A549 (cell line): ENCODE measurements around the gene PGM2. TPM values are rescaled to one million over a fixed set of nuclear protein-coding genes. Genes with fewer than 3 reads are reported as not detected.
A peak's percentile ranks its signal among the peaks of the same experiment; 100 is the strongest.

Source experiments
- ATAC-seq, 2 experiments: fragments of 200-7000 bp in 1 of 2; fragments of >200 bp in 1 of 2; cut with Nextera tagmentation in 1 of 2; cut with Tn5 transposase in 1 of 2; 3 replicates each; pipeline versions ENCODE4 v1.8.0 to v1.9.1; 2018 to 2020; ENCODE audit warnings: mild to moderate bottlenecking in 1 of 2, moderate library complexity in 1 of 2
- CTCF ChIA-PET: fragments of 300-600 bp; sonication (Branson Sonifier 250); formaldehyde crosslinking; extraction: SDS; loops from one replicate; lab custom pipeline; 2021; ENCODE audit warnings: antibody characterized with exemption, inconsistent platforms; lab: Yijun Ruan, JAX
- POLR2A ChIA-PET: fragments of 350-600 bp; formaldehyde crosslinking; extraction: SDS; loops from one replicate; lab custom pipeline; 2021; ENCODE audit warnings: antibody characterized with exemption, inconsistent platforms; lab: Yijun Ruan, JAX
- DNase-seq, 2 experiments: peaks; one replicate each; pipeline versions ENCODE4 v3.0.0 to v3.0.0-alpha.2; 2011 to 2016; ENCODE audit warnings: low read depth in 1 of 2, low spot score in 1 of 2
- FAIRE-seq: peaks from 2 replicates; lab custom pipeline; 2011; peaks lifted over from hg19 to GRCh38; lab: Jason Lieb, UNC
- H3K27ac ChIP-seq, 2 experiments: fragments of >200 bp; sonication (Bioruptor Twin); formaldehyde crosslinking; 3 replicates each; pipeline ENCODE4 v1.5.1; 2016 to 2017
- H3K4me1 ChIP-seq: fragments of >200 bp; sonication (Bioruptor Twin); formaldehyde crosslinking; 3 replicates; pipeline ENCODE4 v1.6.1; 2016
- H3K4me2 ChIP-seq: fragments of >200 bp; sonication (Bioruptor Twin); formaldehyde crosslinking; 3 replicates; pipeline ENCODE4 v1.6.1; 2016
- H3K4me3 ChIP-seq: fragments of >200 bp; sonication (Bioruptor Twin); formaldehyde crosslinking; 3 replicates; pipeline ENCODE4 v1.5.1; 2016
- H3K9me3 ChIP-seq: fragments of >200 bp; sonication (Bioruptor Twin); formaldehyde crosslinking; 3 replicates; pipeline ENCODE4 v1.6.1; 2016
- BCL3 ChIP-seq: fragments of >200 bp; sonication (Bioruptor Twin); formaldehyde crosslinking; IDR thresholded peaks from 3 replicates; pipeline ENCODE4 v1.6.1; 2016
- CEBPB ChIP-seq, 2 experiments: fragments of >200 bp in 1 of 2; sonication (Bioruptor Twin) in 1 of 2; formaldehyde crosslinking in 1 of 2; IDR thresholded peaks; 2 replicates each; pipeline ENCODE4 v1.6.1; 2012 to 2016
- CTCF ChIP-seq: fragments of >200 bp; sonication (Bioruptor Twin); formaldehyde crosslinking; IDR thresholded peaks from 3 replicates; pipeline ENCODE4 v1.5.1; 2016
- EHF ChIP-seq: fragments of 250-450 bp; sonication (Bioruptor Pico); IDR thresholded peaks from 2 replicates; pipeline ENCODE4 v1.5.0; 2020; ENCODE audit warnings: mild to moderate bottlenecking
- EHMT2 ChIP-seq: fragments of 200-600 bp; sonication (generic); IDR thresholded peaks from 2 replicates; pipeline ENCODE4 v1.6.1; 2016; ENCODE audit warnings: antibody characterized with exemption, low read depth, mild to moderate bottlenecking, moderate library complexity
- FOSB ChIP-seq: fragments of 250-450 bp; sonication (Bioruptor Pico); IDR thresholded peaks from 2 replicates; pipeline ENCODE4 v1.5.0; 2020; ENCODE audit warnings: mild to moderate bottlenecking, moderate library complexity
- GATA3 ChIP-seq: IDR thresholded peaks from 2 replicates; pipeline ENCODE4 v1.6.1; 2012; ENCODE audit warnings: borderline replicate concordance
- HDAC2 ChIP-seq: fragments of 200-600 bp; sonication (generic); IDR thresholded peaks from 2 replicates; pipeline ENCODE4 v1.6.1; 2016
- HOXA7 ChIP-seq: fragments of 250-450 bp; sonication (Bioruptor Pico); IDR thresholded peaks from 2 replicates; pipeline ENCODE4 v1.5.0; 2020; ENCODE audit warnings: mild to moderate bottlenecking, moderate library complexity
- KDM5A ChIP-seq: fragments of 200-600 bp; sonication (generic); IDR thresholded peaks from 2 replicates; pipeline ENCODE4 v1.6.1; 2016; ENCODE audit warnings: antibody characterized with exemption, mild to moderate bottlenecking
- MAX ChIP-seq: IDR thresholded peaks from 2 replicates; pipeline ENCODE4 v1.6.1; 2012
- MAZ ChIP-seq: fragments of 150-350 bp; IDR thresholded peaks from 2 replicates; pipeline ENCODE4 v1.6.1; 2014; ENCODE audit warnings: antibody characterized with exemption, low read depth, low read length, borderline replicate concordance
- NFE2L2 ChIP-seq: fragments of 150-350 bp; conservative IDR thresholded peaks from 2 replicates; pipeline ENCODE4 v1.6.1; 2014; ENCODE audit warnings: low read length
- PBX3 ChIP-seq: IDR thresholded peaks from 2 replicates; pipeline ENCODE4 v1.6.1; 2012
- PHF8 ChIP-seq: fragments of 200-600 bp; sonication (generic); IDR thresholded peaks from 2 replicates; pipeline ENCODE4 v1.6.1; 2016; ENCODE audit warnings: low read depth, mild to moderate bottlenecking, antibody characterized with exemption, moderate library complexity, borderline replicate concordance
- POLR2AphosphoS2 ChIP-seq: conservative IDR thresholded peaks from 2 replicates; pipeline ENCODE4 v1.6.1; 2012; ENCODE audit warnings: low read length, improper control_type of control experiment, inconsistent platforms
- RAD21 ChIP-seq, 2 experiments: fragments of >200 bp in 1 of 2; sonication (Bioruptor Twin) in 1 of 2; formaldehyde crosslinking in 1 of 2; IDR thresholded peaks in 1 of 2; conservative IDR thresholded peaks in 1 of 2; 2 replicates in 1 of 2; 3 replicates in 1 of 2; pipeline ENCODE4 v1.6.1; 2012 to 2018; ENCODE audit warnings: inconsistent platforms in 1 of 2
- RNF2 ChIP-seq: fragments of 200-600 bp; sonication (generic); IDR thresholded peaks from 2 replicates; pipeline ENCODE4 v1.6.1; 2016; ENCODE audit warnings: low read depth, mild to moderate bottlenecking, antibody characterized with exemption, moderate library complexity, borderline replicate concordance
- SMC3 ChIP-seq: fragments of >200 bp; sonication (Bioruptor Twin); formaldehyde crosslinking; IDR thresholded peaks from 3 replicates; pipeline ENCODE4 v1.6.1; 2018; ENCODE audit warnings: inconsistent platforms
- SREBF2 ChIP-seq: fragments of 450-650 bp; IDR thresholded peaks from 2 replicates; pipeline ENCODE4 v1.6.1; 2014; ENCODE audit warnings: mild to moderate bottlenecking, moderate library complexity
- TFCP2L1 ChIP-seq: fragments of 250-450 bp; sonication (Bioruptor Pico); IDR thresholded peaks from 2 replicates; pipeline ENCODE4 v1.5.0; 2021; ENCODE audit warnings: mild to moderate bottlenecking
- TP53 ChIP-seq: fragments of 250-450 bp; sonication (Bioruptor Pico); IDR thresholded peaks from 2 replicates; pipeline ENCODE4 v1.5.0; 2021; ENCODE audit warnings: mild to moderate bottlenecking, moderate library complexity
- ZC3H11A ChIP-seq: fragments of 450-650 bp; IDR thresholded peaks from 2 replicates; pipeline ENCODE4 v1.6.1; 2014; ENCODE audit warnings: antibody characterized with exemption, mild to moderate bottlenecking
- ZFP36 ChIP-seq: fragments of 450-650 bp; IDR thresholded peaks from 2 replicates; pipeline ENCODE4 v1.6.1; 2014; ENCODE audit warnings: borderline replicate concordance; ENCODE audit not compliant: partially characterized antibody
- ZNF302 ChIP-seq: fragments of 250-450 bp; sonication (Bioruptor Pico); IDR thresholded peaks from 2 replicates; pipeline ENCODE4 v1.9.0; 2021; ENCODE audit warnings: inconsistent platforms, mild to moderate bottlenecking, moderate library complexity
- WGBS: methylation state at CpG from one replicate; pipeline ENCODE4 v1.1.6; 2017; ENCODE audit errors: missing lambda C conversion rate; 5-methylcytosine and 5-hydroxymethylcytosine counted together
- polyA plus RNA-seq, 4 experiments: library from polyadenylated mRNA; depleted of rRNA in 3 of 4; stranded (reverse); fragments of >200 nt; fragmentation: RNase III in 1 of 4; extraction: RNeasy Plus Mini Kit Qiagen cat#74134 plus additional on column Dnase treatment in 1 of 4; gene quantifications; 2 replicates in 3 of 4; 3 replicates in 1 of 4; pipeline ENCODE4 v1.2.3, GENCODE V29; 2011 to 2017

Gene PGM2
- polyA plus RNA-seq, 2 of the 4 experiments (the other 2 are of a cell fraction), result 11.4 to 17.0 TPM

GRCh38 chr4:37885496-37885895, 59.0 kb downstream of the PGM2 start:
- Histone ChIP-seq H3K27ac (no peak overlapping the region), H3K9me3 (no peaks in the 10 kb centered on the region)
- POLR2A ChIA-PET, result no interaction called here
- WGBS, result 49% methylated on average over 8 of the region's 8 CpGs
- TF ChIP-seq TP53 (CRISPR knock-in tag), result no peak
- no peak for TF ChIP-seq ZFP36
- no peak for TF ChIP-seq PHF8
- TF ChIP-seq RAD21 (conservative IDR thresholded peaks at IDR 0.05 in 1 of 2, IDR thresholded peaks at IDR 0.05 in 1 of 2), result no peak
- TF ChIP-seq BCL3, result no peak
- no peak for TF ChIP-seq SMC3
- no peak for TF ChIP-seq FOSB (CRISPR knock-in tag)
- TF ChIP-seq MAX, result no peak
- TF ChIP-seq KDM5A, result no peak
- TF ChIP-seq PBX3, result no peak
- no peak for TF ChIP-seq CEBPB (IDR thresholded peaks at IDR 0.05)
- no peak for TF ChIP-seq EHF (CRISPR knock-in tag)
- TF ChIP-seq POLR2AphosphoS2, result no peak
- TF ChIP-seq HDAC2, result no peak
- TF ChIP-seq ZC3H11A, result no peak
- no peak for TF ChIP-seq MAZ
- TF ChIP-seq GATA3, result no peak
- TF ChIP-seq HOXA7, result no peak
- TF ChIP-seq, all 56 proteins: peak for 0
- Histone ChIP-seq H3K4me1 (peaks cover 8% of the 10 kb centered on the region; the same call in 1 of the 3 replicates), H3K4me3 (no peak overlapping the region), H3K4me2 (no peak overlapping the region)
- no peak for ATAC-seq
- FAIRE-seq, result no peak
- CTCF ChIA-PET, result no interaction called here
- no peak for DNase-seq

- peak in 1 of 2 experiments; percentile 21; a peak in 1 of 5 replicates for TF ChIP-seq RAD21 (conservative IDR thresholded peaks at IDR 0.05 in 1 of 2, IDR thresholded peaks at IDR 0.05 in 1 of 2)
- no peak for TF ChIP-seq NFE2L2
- H3K9me3 ChIP-seq, result no peaks in the 10 kb centered on the region
- peak overlapping the region; percentile 72 for H3K4me3 ChIP-seq
- peak overlapping the region; percentile 97 for H3K4me2 ChIP-seq
- peak overlapping the region; percentile 56 to 64; a peak in 3 of 6 replicates for H3K27ac ChIP-seq
- 56% methylated on average over 32 of the region's 63 CpGs for WGBS
- CTCF ChIA-PET, result interaction anchor here (0.9 to 1.1 kb wide), 2 partner anchors 9 to 37 kb away, joined by 3 to 4 read pairs; no protein-coding TSS in a partner anchor
- FAIRE-seq (no peak), ATAC-seq (peak; percentile 69 to 76), DNase-seq (peak in 1 of 2 experiments; percentile 5)
- 0 out of 3 replicates have a peak, but pooled peaks cover 2% of the 10 kb centered on the region for H3K4me1 ChIP-seq
- POLR2A ChIA-PET, result no interaction called here
These were observed 63.6 kb downstream of the PGM2 start for GRCh38 chr4:37889849-37890800.

DNA sequence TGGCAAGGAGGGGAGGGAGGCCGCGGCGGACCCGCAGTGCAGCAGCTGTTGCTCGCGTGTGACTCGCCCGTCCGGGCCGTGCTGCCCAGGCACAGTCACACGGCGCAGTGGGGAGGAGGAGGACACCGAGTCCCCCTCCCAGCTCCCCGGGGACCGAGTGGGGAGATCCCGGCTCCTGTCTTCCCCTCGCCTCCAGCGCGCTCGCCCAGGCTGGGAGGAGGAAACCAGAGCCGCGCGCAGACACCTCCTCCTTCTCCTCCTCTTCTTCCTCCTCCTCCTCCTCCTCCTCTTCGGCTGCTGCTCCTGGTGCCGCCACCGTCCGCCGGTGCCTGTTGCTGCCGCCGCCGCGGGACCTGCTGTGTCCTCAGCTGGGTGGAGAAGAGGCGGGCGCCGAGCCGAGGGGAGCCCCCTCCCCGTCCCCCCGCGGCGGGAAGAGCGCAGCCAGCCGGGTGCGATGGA, 64.3 kb downstream of the PGM2 start, which contains the start of gene TBC1D1:
Gene TBC1D1, plus strand, starts transcription at position 284 of the 459 bp plus-strand sequence. CDS start 11,012 bp downstream, outside the sequence.
- TF ChIP-seq TFCP2L1, result no peak
- no peak for TF ChIP-seq CTCF
- TF ChIP-seq ZNF302 (CRISPR knock-in tag), result no peak
- TF ChIP-seq EHF (CRISPR knock-in tag), result no peak
- no peak for TF ChIP-seq KDM5A
- no peak for TF ChIP-seq SREBF2
- no peak for TF ChIP-seq EHMT2
- no peak for TF ChIP-seq RNF2
- TF ChIP-seq SMC3, result no peak
- WGBS, result 0% methylated on average over 1 of the region's 43 CpGs
- H3K9me3 ChIP-seq, result no peaks in the 10 kb centered on the region
- POLR2A ChIA-PET, result no interaction called here
- FAIRE-seq, result no peak
- CTCF ChIA-PET, result interaction anchor here (0.6 kb wide), 1 partner anchor 20 kb away, joined by 4 read pairs; no protein-coding TSS in a partner anchor
- peak within 1 kb of the TSS; percentile 72 for H3K4me3 ChIP-seq
- H3K4me1 ChIP-seq, result 0 out of 3 replicates have a peak, but pooled peaks cover 2% of the 10 kb centered on the region
- no peak for DNase-seq
- peak within 1 kb of the TSS; percentile 97 for H3K4me2 ChIP-seq
- ATAC-seq, result peak; percentile 36 to 65; a peak in 4 of 6 replicates
- peak within 1 kb of the TSS; percentile 56 to 64; a peak in 4 of 6 replicates for H3K27ac ChIP-seq
